AML-193 (cell line): Measurements from ENCODE around the gene DERL3.

ENCODE experiments used
- DNase-seq, 2 experiments: peaks; one replicate each; lab custom pipeline; 2025; lab: John Stamatoyannopoulos, UW

The DERL3 gene

GRCh38 chr22:23847310-23847920 lies 8.6 kb upstream of the DERL3 start:
- DNase-seq, result no peak

- DNase-seq, result no peak
Measured at GRCh38 chr22:23846081-23846469, 7.3 kb upstream of the DERL3 start.

GRCh38 chr22:23845265-23846080 lies 6.7 kb upstream of the DERL3 start:
- no peak for DNase-seq

GRCh38 chr22:23844739-23845202 lies 6.0 kb upstream of the DERL3 start:
- DNase-seq, result no peak

- DNase-seq, result no peak
Measured at GRCh38 chr22:23842599-23842998, 3.8 kb upstream of the DERL3 start.

- DNase-seq, result no peak
Measured at GRCh38 chr22:23841736-23842445, 3.1 kb upstream of the DERL3 start.

- DNase-seq, result no peak
Measured at GRCh38 chr22:23841292-23841691, 2.5 kb upstream of the DERL3 start.

GRCh38 chr22:23840026-23840425 lies 1.2 kb upstream of the DERL3 start:
- no peak for DNase-seq

- DNase-seq, result no peak
Measured at GRCh38 chr22:23837911-23838680, 710 bp downstream of the DERL3 start.

- DNase-seq, result no peak
Measured at GRCh38 chr22:23837496-23837859, 1.3 kb downstream of the DERL3 start.

GRCh38 chr22:23836692-23837495 lies 1.9 kb downstream of the DERL3 start:
- no peak for DNase-seq

GRCh38 chr22:23836281-23836680 lies 2.5 kb downstream of the DERL3 start:
- no peak for DNase-seq

GRCh38 chr22:23835484-23836144 lies 3.2 kb downstream of the DERL3 start:
- DNase-seq, result no peak

GRCh38 chr22:23834793-23835483 lies 3.9 kb downstream of the DERL3 start:
- no peak for DNase-seq

GRCh38 chr22:23834406-23834792 lies 4.4 kb downstream of the DERL3 start:
- DNase-seq, result no peak

- DNase-seq, result no peak
Measured at GRCh38 chr22:23833911-23834317, 4.9 kb downstream of the DERL3 start.

- DNase-seq, result no peak
Measured at GRCh38 chr22:23833017-23833751, 5.6 kb downstream of the DERL3 start.

GRCh38 chr22:23832226-23833016 lies 6.4 kb downstream of the DERL3 start:
- no peak for DNase-seq

GRCh38 chr22:23831781-23832180 lies 7.0 kb downstream of the DERL3 start:
- no peak for DNase-seq
